ENCODE data around the gene CDH16. TPM values are rescaled to one million over a fixed set of nuclear protein-coding genes. Genes with fewer than 3 reads are reported as not detected.
A peak's percentile ranks its signal among the peaks of the same experiment; 100 is the strongest.
"Not testable (repeated sequence)": the region's sequence is repeated elsewhere in the genome, so short reads cannot be mapped to it uniquely, and the experiment has no call there.

CDH16 gene
- total RNA-seq, 1 donor from 2014 or later, result not detected

GRCh38 chr16:66935314-66936011 is 16.8 kb upstream of the CDH16 start, which contains the start of gene CES2:
TSS of gene CES2 (plus strand) at chr16:66935516. CDS start at chr16:66935636, 120 bp downstream.
- Mint-ChIP-seq H3K4me3 (peak within 1 kb of the TSS; percentile 96), H3K9me3 (no peaks in the 10 kb centered on the region), H3K36me3 (peaks cover 9% of the 10 kb centered on the region), H3K27ac (peak within 1 kb of the TSS; percentile 82), H3K27me3 (ENCODE audit: insufficient read depth, low read depth) (peaks cover 4% of the 10 kb centered on the region), H3K4me1 (peaks cover 32% of the 10 kb centered on the region)
- Histone ChIP-seq H3K4me1 (peaks cover 10% of the 10 kb centered on the region), H4K20me1 (ENCODE audit: low read depth) (peaks cover 19% of the 10 kb centered on the region), H3F3A (ENCODE audit: low read depth) (no peaks in the 10 kb centered on the region), H3K4me2 (peak within 1 kb of the TSS; percentile 93), H3K9me3 (ENCODE audit: low read depth) (no peaks in the 10 kb centered on the region), H3K4me3 (peak within 1 kb of the TSS; percentile 85), H3K36me3 (no peaks in the 10 kb centered on the region), H2AFZ (replicated peaks) (peak within 1 kb of the TSS; percentile 90), H3K27me3 (peaks cover 9% of the 10 kb centered on the region), H3K9ac (peak within 1 kb of the TSS; percentile 76), H3K27ac (no peak within 1 kb of the TSS), H3K79me2 (ENCODE audit: low read depth) (peaks cover 9% of the 10 kb centered on the region)
- TF ChIP-seq EZH2phosphoT487 (IDR thresholded peaks at IDR 0.05) (no peak), EZH2 (IDR thresholded peaks at IDR 0.05) (no peak), CTCF (IDR thresholded peaks at IDR 0.05) (no peak)
- DNase-seq (ENCODE audit: low spot score), result no peak

- not testable (repeated sequence) for H3K36me3 ChIP-seq; H3K27me3 ChIP-seq; H3K79me2 ChIP-seq (ENCODE audit: low read depth); H3F3A ChIP-seq (ENCODE audit: low read depth); H3K27me3 Mint-ChIP-seq (ENCODE audit: insufficient read depth, low read depth); H3K36me3 Mint-ChIP-seq; H3K27ac ChIP-seq; H3K9me3 ChIP-seq (ENCODE audit: low read depth); DNase-seq (ENCODE audit: low spot score); H3K9me3 Mint-ChIP-seq
- H2AFZ ChIP-seq (replicated peaks), result peak overlapping the region; percentile 90
- H3K4me1 Mint-ChIP-seq, result peaks cover 32% of the 10 kb centered on the region
- H3K4me3 ChIP-seq, result peak overlapping the region; percentile 85
- H3K9ac ChIP-seq, result peak overlapping the region; percentile 76
- peak overlapping the region; percentile 93 for H3K4me2 ChIP-seq
- H3K4me3 Mint-ChIP-seq, result peak overlapping the region; percentile 96
- peaks cover 10% of the 10 kb centered on the region for H3K4me1 ChIP-seq
- H4K20me1 ChIP-seq (ENCODE audit: low read depth), result peaks cover 19% of the 10 kb centered on the region
- peak overlapping the region; percentile 82 for H3K27ac Mint-ChIP-seq
These were observed 16.2 kb upstream of the CDH16 start for GRCh38 chr16:66934839-66935313.

GRCh38 chr16:66934138-66934838 is 15.6 kb upstream of the CDH16 start, which contains the start of gene CIAO2B:
TSS of gene CIAO2B (minus strand) at chr16:66934402. CDS start at chr16:66934364, 38 bp downstream.
- H3K4me1 ChIP-seq, result peaks cover 10% of the 10 kb centered on the region
- H3K4me3 ChIP-seq, result peak within 1 kb of the TSS; percentile 85
- peaks cover 9% of the 10 kb centered on the region for H3K79me2 ChIP-seq (ENCODE audit: low read depth)
- H3K9ac ChIP-seq, result peak within 1 kb of the TSS; percentile 76
- H3F3A ChIP-seq (ENCODE audit: low read depth), result no peaks in the 10 kb centered on the region
- Mint-ChIP-seq H3K27ac (peak within 1 kb of the TSS; percentile 82), H3K4me3 (peak within 1 kb of the TSS; percentile 96), H3K36me3 (peaks cover 9% of the 10 kb centered on the region), H3K27me3 (ENCODE audit: insufficient read depth, low read depth) (peaks cover 2% of the 10 kb centered on the region), H3K9me3 (no peaks in the 10 kb centered on the region), H3K4me1 (peaks cover 32% of the 10 kb centered on the region)
- no peaks in the 10 kb centered on the region for H3K9me3 ChIP-seq (ENCODE audit: low read depth)
- H3K27me3 ChIP-seq, result peaks cover 9% of the 10 kb centered on the region
- peaks cover 19% of the 10 kb centered on the region for H4K20me1 ChIP-seq (ENCODE audit: low read depth)
- H3K27ac ChIP-seq, result no peak within 1 kb of the TSS
- peak; percentile 87 for DNase-seq (ENCODE audit: low spot score)
- peak within 1 kb of the TSS; percentile 90 for H2AFZ ChIP-seq (replicated peaks)
- no peaks in the 10 kb centered on the region for H3K36me3 ChIP-seq
- TF ChIP-seq EZH2 (IDR thresholded peaks at IDR 0.05), result peak; percentile 54
- TF ChIP-seq EZH2phosphoT487 (IDR thresholded peaks at IDR 0.05), result no peak
- peak within 1 kb of the TSS; percentile 93 for H3K4me2 ChIP-seq

GRCh38 chr16:66933776-66934137 is 15.1 kb upstream of the CDH16 start:
- H3K79me2 ChIP-seq (ENCODE audit: low read depth), result peaks cover 9% of the 10 kb centered on the region
- H3K9me3 Mint-ChIP-seq, result no peaks in the 10 kb centered on the region

More at GRCh38 chr16:66933776-66934137, 15.1 kb upstream of the CDH16 start:
- TF ChIP-seq EZH2 (IDR thresholded peaks at IDR 0.05), result no peak
- TF ChIP-seq EZH2phosphoT487 (IDR thresholded peaks at IDR 0.05), result no peak
- no peak for TF ChIP-seq CTCF (IDR thresholded peaks at IDR 0.05)
- Histone ChIP-seq H3K27me3 (peaks cover 9% of the 10 kb centered on the region), H3K36me3 (no peaks in the 10 kb centered on the region), H3K9me3 (ENCODE audit: low read depth) (no peaks in the 10 kb centered on the region), H3K27ac (no peak overlapping the region), H3K4me2 (peak overlapping the region; percentile 93), H3K4me1 (peaks cover 10% of the 10 kb centered on the region), H3F3A (ENCODE audit: low read depth) (no peaks in the 10 kb centered on the region), H3K9ac (peak overlapping the region; percentile 76), H3K4me3 (peak overlapping the region; percentile 85), H2AFZ (replicated peaks) (peak overlapping the region; percentile 90), H4K20me1 (ENCODE audit: low read depth) (peaks cover 19% of the 10 kb centered on the region)
- Mint-ChIP-seq H3K27me3 (ENCODE audit: insufficient read depth, low read depth) (peaks cover 2% of the 10 kb centered on the region), H3K27ac (peak overlapping the region; percentile 42), H3K4me3 (peak overlapping the region; percentile 96), H3K4me1 (peaks cover 32% of the 10 kb centered on the region), H3K36me3 (peaks cover 9% of the 10 kb centered on the region)
- DNase-seq (ENCODE audit: low spot score), result no peak
